Measurements from ENCODE around the gene POLA1.

POLA1 gene

GRCh38 chrX:24990535-24990934 lies 296.8 kb downstream of the POLA1 start:
- DNase-seq = peak; percentile 47

GRCh38 chrX:24993879-24994278 lies 300.2 kb downstream of the POLA1 start:
- DNase-seq = no peak

GRCh38 chrX:24996096-24996709 lies 302.5 kb downstream of the POLA1 start:
- no peak for DNase-seq

DNA sequence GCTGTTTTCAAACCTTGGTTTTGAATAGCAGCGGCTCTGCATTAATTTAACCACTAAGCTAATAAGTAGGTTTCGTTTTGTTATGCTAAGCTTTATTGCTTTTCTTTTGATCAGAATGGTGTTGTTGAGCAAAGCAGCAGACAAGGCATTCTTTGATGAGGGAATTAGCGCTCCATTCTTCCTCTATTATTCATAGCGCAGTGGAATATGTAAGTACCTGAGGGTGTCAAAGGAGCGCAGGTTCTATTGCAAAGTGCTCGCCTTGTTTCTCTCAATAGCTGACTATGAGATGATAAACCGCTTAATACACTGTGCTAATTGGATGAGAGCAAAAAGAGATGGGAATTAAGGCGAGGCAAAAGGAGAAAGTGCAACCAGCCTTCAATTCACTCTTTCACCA lies 305.8 kb downstream of the POLA1 start:
- no peak for DNase-seq

DNA sequence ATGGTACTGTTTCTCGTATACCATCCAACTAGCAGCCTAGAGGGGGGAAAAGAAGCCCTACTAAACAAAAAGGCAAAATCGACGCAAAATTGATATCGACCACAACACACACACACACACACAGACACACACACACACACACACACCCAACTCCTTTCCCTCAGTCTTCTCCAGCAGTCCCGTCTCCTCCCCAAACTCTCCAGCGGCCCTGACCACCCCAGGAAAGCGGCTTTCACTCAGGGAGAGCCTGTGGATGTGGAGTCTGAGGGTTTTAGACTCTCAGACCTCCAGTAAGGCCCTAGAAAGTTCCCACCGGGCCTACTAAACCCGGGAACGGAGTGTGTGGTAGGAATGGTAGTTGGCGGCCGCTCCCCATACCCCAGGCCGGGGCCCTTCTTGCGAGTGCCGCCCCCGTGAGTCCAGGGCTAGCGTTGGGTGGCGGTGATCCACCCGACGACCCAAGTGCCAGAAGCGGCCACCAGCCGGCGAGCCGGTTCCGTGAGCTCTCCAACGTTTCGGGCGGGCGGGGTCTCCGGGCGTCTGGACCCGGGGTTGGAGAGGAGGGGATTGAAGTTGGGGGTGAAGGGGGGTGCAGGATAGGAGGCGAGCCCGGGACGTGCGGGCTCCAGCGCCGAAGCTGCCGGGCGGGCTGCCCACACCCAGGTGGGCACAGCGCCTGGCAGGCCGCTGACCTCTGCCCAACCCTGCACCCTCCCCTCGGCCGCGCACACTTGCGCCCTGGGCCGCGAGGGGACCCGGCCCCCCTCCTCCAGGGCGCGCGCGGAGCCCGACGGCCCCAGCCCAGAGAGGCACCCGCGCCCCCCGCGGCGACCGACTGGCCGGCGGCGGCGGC lies 308.3 kb downstream of the POLA1 start:
- DNase-seq = no peak

- DNase-seq = no peak
These were observed 308.9 kb downstream of the POLA1 start for GRCh38 chrX:25002661-25003020.

DNA sequence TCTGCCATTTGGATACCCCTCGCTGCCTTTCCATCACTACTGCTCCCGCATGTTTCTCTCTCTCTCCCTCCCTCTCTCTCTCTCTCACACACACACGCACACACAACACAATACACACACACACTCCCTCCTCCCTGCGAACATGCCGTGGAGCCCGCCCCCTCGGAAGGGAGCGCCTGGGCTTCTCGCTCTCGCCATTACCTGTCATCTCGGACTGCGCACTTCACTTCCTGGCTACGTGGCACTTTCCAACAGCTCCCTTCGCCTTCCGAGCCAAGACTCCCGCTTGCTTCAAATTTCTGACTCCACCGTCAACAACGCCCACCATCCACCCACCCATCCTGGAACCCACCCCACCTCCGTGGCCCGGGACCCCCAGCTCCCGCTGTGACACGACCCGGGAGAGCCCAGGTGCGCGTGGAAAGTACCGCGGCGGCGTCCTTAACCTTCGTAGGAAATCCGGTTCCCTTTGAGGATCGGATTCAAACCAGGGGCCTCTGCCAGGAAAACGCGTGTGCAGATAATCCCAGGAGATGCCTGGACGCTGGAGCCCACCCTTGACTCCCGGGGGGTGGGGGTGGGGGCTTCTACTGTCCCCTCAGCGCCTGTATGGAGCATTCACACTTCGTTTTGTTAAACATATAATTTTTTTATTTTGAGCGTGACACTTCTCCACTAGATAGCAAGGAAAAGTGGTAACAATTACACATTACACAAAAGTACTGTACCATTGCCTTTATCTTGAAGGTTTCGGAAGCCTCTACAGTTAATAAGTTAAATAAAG lies 309.5 kb downstream of the POLA1 start:
- no peak for DNase-seq

DNA sequence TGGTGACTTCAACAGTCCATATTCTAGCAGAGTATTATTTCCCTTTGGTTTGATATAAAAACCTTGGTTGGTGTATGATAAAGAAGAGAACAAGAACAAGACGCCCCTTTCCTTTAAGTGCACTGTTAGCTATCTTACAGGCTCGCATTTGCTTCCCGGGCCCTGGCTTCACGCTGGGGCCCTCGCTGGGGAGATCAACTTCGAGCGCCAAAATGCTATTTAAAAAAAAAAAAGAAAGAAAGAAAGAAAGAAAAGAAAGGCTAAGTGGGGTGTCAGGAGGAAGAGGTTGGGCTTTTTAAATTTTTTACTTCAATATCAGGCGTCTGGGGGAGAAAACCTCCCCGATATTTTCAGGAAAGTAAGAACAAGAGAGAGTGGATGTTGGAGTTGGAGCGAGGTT lies 310.3 kb downstream of the POLA1 start:
- DNase-seq = no peak

DNA sequence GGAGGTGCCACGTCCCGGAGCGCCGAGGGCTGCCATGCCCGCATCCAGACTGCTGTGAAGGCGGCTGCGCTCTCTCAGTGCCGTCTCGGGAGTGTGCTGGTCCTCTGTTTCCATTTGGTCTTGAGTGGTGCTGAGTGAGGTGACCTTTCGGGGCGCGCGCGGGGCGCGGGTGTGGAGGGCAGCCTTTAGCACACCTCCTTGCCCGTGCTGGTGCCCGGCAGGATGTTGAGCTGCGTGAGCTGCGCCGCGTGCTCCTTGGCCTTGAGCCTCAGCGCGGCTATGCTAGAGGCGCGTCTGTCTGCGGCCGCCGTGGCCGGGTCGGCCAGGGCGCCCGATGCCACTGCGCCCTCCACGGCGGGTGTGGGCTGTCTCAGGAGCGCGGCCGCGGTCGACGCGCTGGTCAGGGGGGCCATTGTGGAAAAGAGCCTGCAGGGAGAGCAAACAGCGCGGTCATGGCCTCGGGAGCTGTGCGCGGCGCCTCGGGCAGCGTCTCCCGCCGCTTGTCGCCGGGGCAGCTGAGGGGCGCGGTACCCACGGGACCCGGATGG lies 310.8 kb downstream of the POLA1 start:
- DNase-seq = no peak

DNA sequence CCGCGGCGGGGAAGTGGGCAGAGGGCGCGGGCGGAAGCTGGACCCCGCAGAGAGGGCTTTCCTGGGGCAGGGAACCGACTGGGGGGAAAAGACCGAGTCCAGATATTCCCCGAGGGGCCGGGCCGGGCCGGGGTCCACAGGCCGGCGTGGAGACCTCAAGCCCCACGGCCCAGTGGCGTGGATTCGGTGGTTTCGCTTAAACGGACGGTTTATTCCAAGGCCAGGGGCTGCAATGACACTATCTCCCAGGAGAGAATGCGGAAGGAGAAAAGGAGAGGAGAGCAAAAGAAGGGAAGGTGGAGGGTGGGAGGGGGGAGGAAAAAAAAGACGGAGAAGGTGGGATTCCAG lies 311.3 kb downstream of the POLA1 start:
- DNase-seq = no peak

GRCh38 chrX:25005382-25006185 lies 311.9 kb downstream of the POLA1 start:
- no peak for DNase-seq

DNA sequence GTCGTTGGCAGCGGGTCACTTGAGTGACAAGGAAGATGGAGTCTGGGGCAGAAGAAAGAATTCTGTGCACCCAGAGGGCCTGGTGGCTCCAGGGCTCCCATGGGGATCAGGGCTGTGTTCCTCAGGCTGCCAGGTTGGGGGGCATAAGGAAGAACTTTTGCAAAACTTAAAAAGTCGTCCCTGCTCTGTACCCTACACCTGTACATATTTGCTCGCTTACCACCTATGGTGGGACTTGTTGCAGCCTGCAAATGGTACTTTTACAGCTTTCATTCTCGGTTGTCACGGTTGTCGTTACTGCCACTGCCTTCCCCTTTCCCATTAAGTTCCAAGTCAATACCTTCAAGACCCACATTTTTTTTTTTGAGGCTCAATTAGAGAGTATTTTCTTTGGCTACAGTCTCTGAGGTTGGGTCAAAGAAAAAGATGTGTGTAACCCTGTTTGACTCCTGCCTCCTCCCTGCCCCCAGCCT lies 312.9 kb downstream of the POLA1 start:
- DNase-seq = no peak

GRCh38 chrX:25007059-25008053 lies 313.6 kb downstream of the POLA1 start:
- DNase-seq = no peak

- DNase-seq = no peak
These were observed 315.7 kb downstream of the POLA1 start for GRCh38 chrX:25009407-25009806.

DNA sequence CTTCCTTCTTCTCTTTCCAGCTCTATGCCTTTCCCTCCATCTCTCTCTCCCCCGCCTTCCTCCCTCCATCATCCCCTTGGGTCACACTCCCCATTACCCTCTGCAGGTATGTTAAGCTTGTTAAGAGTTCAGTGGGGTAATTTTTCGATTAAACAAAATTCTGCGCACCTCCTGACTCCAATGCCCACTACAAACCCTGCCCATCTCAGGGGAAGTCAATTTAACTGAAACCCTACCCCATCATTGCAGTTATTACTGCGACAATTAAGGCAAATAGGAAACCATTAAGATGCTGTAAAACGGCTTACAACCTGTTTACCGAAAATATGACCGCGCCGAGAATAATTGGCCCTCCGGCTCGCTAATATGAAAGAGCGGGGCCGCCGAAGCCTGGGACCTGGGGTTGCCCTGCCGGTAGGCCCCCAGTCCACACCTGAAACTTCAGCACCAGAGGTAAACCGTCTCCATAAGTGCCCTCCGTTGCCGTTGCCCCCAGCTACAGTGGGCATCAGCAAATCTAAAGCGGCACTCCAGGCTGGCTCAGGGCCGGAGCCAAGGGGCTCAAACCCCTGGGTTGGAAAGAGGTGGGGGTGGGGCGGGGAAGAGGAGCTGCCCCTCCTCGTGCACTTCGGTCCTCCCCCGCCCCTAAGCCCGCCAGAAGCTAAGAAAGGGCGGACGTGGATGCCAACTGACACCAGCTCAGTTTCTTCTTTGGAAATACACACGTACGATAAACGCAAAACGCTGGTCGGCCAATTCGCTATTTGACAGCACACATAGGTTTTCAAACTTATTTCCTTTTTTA lies 317.3 kb downstream of the POLA1 start:
- no peak for DNase-seq

DNA sequence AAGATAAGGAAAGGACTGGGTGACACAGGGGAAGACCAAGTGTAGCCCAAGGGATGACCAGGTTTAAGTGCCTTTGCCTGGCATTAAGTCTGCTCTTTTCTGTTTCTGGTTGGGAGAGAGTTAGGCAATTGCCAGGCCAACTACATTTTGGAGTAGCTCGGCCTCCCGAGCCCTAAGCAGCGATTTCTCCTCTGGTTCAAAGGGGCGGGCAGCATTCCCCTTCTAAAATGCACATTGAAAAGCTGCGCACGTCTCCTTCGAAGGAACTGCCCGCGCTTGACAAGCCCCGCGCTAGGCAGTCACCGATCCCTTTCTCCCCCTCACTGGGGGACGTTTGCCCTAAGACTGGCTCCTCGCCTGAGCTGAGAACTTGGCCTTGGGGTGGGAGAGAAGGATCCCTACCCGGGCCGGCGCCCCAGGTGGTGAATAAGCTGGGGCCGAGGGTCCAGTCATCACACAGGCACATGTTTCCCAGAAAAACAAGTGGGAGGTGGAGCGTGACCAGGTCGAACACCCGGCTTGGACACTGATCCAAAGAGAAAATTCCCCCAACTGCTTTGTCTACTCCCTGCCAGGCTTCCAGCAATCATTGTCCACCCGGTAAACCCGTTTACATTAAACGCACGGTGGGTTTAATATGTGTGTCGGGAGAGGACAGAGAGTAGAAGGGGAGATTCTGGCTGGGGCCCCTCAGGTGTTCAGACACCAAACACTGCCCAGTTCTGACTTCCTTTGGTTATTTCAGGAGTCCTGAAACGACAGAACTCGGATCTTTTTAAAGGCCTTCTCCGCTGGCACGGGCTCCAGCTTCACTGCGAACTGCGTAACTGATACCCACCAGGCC lies 318.1 kb downstream of the POLA1 start:
- no peak for DNase-seq

DNA sequence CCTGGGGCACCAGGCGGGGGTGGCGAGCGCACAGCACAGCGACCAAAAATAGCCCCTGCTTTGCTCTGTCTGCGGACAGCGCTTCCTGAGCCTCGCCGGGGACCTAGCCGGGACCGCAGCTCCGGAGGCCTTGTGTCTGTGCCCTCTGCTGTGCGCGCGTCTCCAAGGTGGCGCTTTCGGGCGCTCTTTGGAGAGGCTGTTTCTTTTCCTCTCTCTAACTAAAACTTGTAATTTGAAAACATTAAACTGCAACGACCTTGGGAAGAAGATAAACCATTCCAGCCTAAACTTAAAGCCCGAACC lies 318.7 kb downstream of the POLA1 start:
- DNase-seq = no peak

GRCh38 chrX:25012793-25013631 lies 319.3 kb downstream of the POLA1 start:
- DNase-seq = no peak

Data from NCI-H1105 (cell line).